ENCODE data around the gene CBFA2T3. TPM values are rescaled to one million over a fixed set of nuclear protein-coding genes. Genes with fewer than 3 reads are reported as not detected.

The CBFA2T3 gene
- total and polyA plus RNA-seq, 2 of the 8 experiments (the other 6 are each of a cell fraction or from before 2014, with no cell fraction given) = 0.51 to 1.3 TPM

GRCh38 chr16:89020925-89021595 is 44.1 kb upstream of the CBFA2T3 start (continued):
- TF ChIP-seq CTBP2 (IDR thresholded peaks at IDR 0.05; ENCODE audit: borderline replicate concordance, insufficient read depth, insufficient read length, low read length) = no peak
- no peak for TF ChIP-seq ASH2L (IDR thresholded peaks at IDR 0.05; ENCODE audit: low read length)
